ENCODE results near the gene SH3RF1. TPM values are rescaled to one million over a fixed set of nuclear protein-coding genes. Genes with fewer than 3 reads are reported as not detected.
A peak's percentile ranks its signal among the peaks of the same experiment; 100 is the strongest.

The SH3RF1 gene
- total RNA-seq, 1 experiment from 2014 or later, result 15.3 TPM

GRCh38 chr4:169152899-169153298 is 117.9 kb downstream of the SH3RF1 start:
- TF ChIP-seq CTCF (conservative IDR thresholded peaks at IDR 0.05), result peak; percentile 60
- no peak overlapping the region for H3K27ac ChIP-seq (ENCODE audit: insufficient read length, low read depth, low read length)
- no peak overlapping the region for H2BK12ac ChIP-seq (ENCODE audit: insufficient read length, low read depth, low read length)
- Mint-ChIP-seq H3K27me3 (ENCODE audit: low read depth) (no peaks in the 10 kb centered on the region), H3K27ac (no peak overlapping the region; a peak in 1 of 7 replicates), H3K4me3 (no peak overlapping the region), H3K9me3 (no peaks in the 10 kb centered on the region), H3K36me3 (ENCODE audit: insufficient read depth in 1 of 3, low read depth in 3 of 3) (peaks cover 4 to 13% (median 11%) of the 10 kb centered on the region in 3 experiments; a peak in 4 of 7 replicates), H3K4me1 (peaks cover 9 to 12% of the 10 kb centered on the region in 2 experiments)
- no peak overlapping the region for H3K4ac ChIP-seq (ENCODE audit: low read depth, low read length)
- no peak overlapping the region for H3K18ac ChIP-seq (ENCODE audit: insufficient read length, low read depth, low read length)
- H3K27me3 ChIP-seq (ENCODE audit: insufficient read depth, low read length), result no peaks in the 10 kb centered on the region
- H3K4me1 ChIP-seq (ENCODE audit: insufficient read depth, low read length), result no peaks in the 10 kb centered on the region; the same call in 1 of the 2 replicates
- no peaks in the 10 kb centered on the region for H3K79me1 ChIP-seq (ENCODE audit: insufficient read depth, low read depth, low read length, poor library complexity, severe bottlenecking)
- H3K4me2 ChIP-seq (ENCODE audit: insufficient read depth, insufficient read length, low read length), result no peak overlapping the region
- H2BK120ac ChIP-seq (ENCODE audit: low read depth, low read length, poor library complexity, severe bottlenecking), result no peak overlapping the region
- no peak overlapping the region for H2AK5ac ChIP-seq (ENCODE audit: insufficient read length, low read length)
- no peak overlapping the region for H2AFZ ChIP-seq (ENCODE audit: low read length)
- H4K20me1 ChIP-seq (ENCODE audit: control insufficient read depth, insufficient read depth, insufficient read length), result no peaks in the 10 kb centered on the region
- no peak overlapping the region for H4K8ac ChIP-seq (replicated peaks; ENCODE audit: insufficient read length, low read depth, low read length)
- DNase-seq, result no peak
- H3K14ac ChIP-seq (ENCODE audit: insufficient read depth, low read length), result no peak overlapping the region
- H3T11ph ChIP-seq (ENCODE audit: low read length), result no peak overlapping the region
- H2BK15ac ChIP-seq (ENCODE audit: low read depth, low read length), result no peak overlapping the region
- H3K79me2 ChIP-seq (ENCODE audit: insufficient read depth, low read length), result no peaks in the 10 kb centered on the region
- no peak overlapping the region for H3K56ac ChIP-seq (ENCODE audit: insufficient read length, low read depth, low read length)
- no peaks in the 10 kb centered on the region for H3K23me2 ChIP-seq (ENCODE audit: insufficient read length, low read depth, low read length, poor library complexity, severe bottlenecking)
- no peak overlapping the region for H3K9ac ChIP-seq (ENCODE audit: extremely low read depth, insufficient read length, low read length)
- H2BK5ac ChIP-seq (ENCODE audit: insufficient read length, low read length), result no peak overlapping the region
- no peak overlapping the region for H3K23ac ChIP-seq (ENCODE audit: insufficient read length, low read depth, low read length)
- WGBS (ENCODE audit: extremely low coverage, insufficient read length, low lambda C conversion rate), result no CpG with 5 or more reads among the region's 4 CpGs
- H2BK20ac ChIP-seq (ENCODE audit: low read depth, low read length, poor library complexity, severe bottlenecking), result no peak overlapping the region
- H4K91ac ChIP-seq (ENCODE audit: insufficient read length, low read depth, low read length), result no peak overlapping the region
- H4K5ac ChIP-seq (ENCODE audit: insufficient read length, low read depth, low read length), result no peak overlapping the region
- H3K9me3 ChIP-seq (ENCODE audit: control insufficient read depth, low read depth, low read length), result no peaks in the 10 kb centered on the region

Data from H9 (cell line).